Subcutaneous adipose tissue (tissue), 4 donors: Measurements from ENCODE around the gene PPAT. TPM values are rescaled to one million over a fixed set of nuclear protein-coding genes. Genes with fewer than 3 reads are reported as not detected.

Experiments
- total RNA-seq, 4 donors: library from RNA; depleted of rRNA; stranded (reverse); fragments of >200 nt; gene quantifications; one replicate each; pipeline ENCODE4 v1.1.0, GENCODE V29; 2016
- TF ChIP-seq, protein P1 (sequence below): fragments of 450-650 bp; IDR thresholded peaks from one replicate; pipeline ENCODE4 v1.5.1; 2016; ENCODE audit warnings: low read depth, mild to moderate bottlenecking, control low read depth, antibody characterized with exemption, moderate library complexity

PPAT gene
- total RNA-seq, 4 donors from 2014 or later, result 4.1 to 5.7 (median 4.5) TPM

DNA sequence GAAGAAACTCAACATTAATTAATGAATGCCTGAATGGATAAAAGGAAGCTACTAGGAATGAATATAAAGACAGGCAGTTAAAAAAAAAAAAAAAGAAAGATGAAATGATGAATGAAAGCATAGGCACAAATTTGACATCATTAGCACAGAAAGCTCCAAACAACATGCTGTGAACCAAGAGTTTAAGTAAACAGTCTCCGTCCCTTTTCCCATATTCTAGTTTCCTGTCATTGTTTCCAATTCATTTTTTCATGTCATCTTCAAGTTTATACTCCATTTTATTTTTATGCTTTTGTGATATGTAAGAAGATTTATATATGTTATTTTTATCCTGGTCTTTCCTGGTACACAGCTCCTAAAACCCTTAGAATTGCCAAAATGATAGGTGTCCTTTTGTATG is 30.4 kb downstream of the PPAT start:
- TF ChIP-seq, protein P1, sequence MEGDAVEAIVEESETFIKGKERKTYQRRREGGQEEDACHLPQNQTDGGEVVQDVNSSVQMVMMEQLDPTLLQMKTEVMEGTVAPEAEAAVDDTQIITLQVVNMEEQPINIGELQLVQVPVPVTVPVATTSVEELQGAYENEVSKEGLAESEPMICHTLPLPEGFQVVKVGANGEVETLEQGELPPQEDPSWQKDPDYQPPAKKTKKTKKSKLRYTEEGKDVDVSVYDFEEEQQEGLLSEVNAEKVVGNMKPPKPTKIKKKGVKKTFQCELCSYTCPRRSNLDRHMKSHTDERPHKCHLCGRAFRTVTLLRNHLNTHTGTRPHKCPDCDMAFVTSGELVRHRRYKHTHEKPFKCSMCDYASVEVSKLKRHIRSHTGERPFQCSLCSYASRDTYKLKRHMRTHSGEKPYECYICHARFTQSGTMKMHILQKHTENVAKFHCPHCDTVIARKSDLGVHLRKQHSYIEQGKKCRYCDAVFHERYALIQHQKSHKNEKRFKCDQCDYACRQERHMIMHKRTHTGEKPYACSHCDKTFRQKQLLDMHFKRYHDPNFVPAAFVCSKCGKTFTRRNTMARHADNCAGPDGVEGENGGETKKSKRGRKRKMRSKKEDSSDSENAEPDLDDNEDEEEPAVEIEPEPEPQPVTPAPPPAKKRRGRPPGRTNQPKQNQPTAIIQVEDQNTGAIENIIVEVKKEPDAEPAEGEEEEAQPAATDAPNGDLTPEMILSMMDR, result no peak

DNA sequence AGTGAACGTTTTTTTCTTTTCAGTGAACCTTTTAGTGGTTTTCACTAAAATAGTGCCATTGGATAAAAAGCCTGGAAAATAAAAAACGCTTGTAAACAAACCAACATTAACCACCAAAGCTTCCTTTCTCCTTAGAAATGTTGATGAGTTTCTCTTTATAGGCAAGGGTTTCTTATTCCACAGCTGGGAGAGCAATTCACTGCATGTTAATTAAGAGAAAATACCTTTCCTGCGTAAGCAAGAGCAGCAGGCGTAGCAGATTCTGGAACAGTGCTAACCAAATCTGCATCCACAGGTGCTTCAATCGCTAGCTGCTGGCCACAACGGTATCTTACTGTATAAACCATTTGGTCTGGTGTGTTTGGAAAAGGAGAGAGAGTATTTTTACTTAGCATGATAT is 34.9 kb downstream of the PPAT start:
- TF ChIP-seq, protein P1, result no peak

DNA sequence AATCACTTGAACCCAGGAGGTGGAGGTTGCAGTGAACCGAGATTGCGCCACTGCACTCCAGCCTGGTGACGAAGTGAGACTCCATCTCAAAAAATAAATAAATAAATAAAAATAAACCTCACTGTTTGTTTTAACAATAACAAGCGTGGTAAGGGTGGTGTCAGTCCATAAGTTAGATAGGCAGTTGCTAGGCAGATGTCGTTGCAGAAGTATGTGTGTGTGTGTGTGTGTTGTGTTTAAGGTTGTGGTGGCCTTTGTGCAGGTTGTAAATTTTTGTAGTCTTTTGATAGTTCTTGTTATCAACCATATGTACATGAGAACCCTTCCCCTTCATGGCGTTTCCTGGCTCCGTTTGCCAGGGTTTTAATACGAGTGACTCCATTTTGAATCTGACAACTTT is 44.1 kb downstream of the PPAT start:
- TF ChIP-seq, protein P1, result no peak

DNA sequence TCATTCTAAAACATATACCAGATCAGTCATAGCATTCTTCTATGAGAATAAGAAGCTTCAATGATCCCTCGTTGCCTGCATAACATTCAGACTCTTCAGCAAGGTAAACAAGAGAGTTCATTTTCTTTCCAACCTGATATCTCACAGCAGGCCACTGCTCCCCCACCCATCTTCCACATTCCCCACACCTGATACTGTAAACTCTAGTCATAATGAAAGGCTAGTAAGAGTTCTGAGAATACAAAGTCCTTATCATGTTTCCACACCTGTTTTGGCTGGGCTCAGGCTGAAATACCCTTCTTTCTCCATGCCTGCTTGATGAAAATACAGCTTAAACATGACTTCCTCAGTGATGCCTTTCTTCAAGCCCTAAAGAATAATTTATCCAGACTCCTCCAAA is 45.9 kb downstream of the PPAT start:
- TF ChIP-seq, protein P1, result no peak

DNA sequence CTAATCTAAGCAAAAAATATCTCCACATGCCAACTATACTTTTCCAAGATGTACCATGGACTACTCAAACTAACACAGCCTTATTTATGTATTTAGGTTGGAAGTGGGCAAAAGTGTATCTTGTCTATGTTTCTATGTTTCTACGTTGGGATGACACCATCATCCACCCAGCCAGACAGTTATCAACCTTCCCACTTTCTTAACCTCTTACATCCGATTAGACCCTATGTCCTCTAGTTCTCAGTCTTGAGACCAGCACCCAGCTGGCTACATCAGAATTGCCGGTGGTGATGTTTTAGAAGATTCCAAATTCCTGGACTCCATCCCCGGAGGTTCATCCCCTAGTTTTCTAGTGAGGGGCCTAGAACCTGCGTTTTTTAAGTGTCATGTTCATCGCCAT is 47.1 kb downstream of the PPAT start:
- TF ChIP-seq, protein P1, result no peak

DNA sequence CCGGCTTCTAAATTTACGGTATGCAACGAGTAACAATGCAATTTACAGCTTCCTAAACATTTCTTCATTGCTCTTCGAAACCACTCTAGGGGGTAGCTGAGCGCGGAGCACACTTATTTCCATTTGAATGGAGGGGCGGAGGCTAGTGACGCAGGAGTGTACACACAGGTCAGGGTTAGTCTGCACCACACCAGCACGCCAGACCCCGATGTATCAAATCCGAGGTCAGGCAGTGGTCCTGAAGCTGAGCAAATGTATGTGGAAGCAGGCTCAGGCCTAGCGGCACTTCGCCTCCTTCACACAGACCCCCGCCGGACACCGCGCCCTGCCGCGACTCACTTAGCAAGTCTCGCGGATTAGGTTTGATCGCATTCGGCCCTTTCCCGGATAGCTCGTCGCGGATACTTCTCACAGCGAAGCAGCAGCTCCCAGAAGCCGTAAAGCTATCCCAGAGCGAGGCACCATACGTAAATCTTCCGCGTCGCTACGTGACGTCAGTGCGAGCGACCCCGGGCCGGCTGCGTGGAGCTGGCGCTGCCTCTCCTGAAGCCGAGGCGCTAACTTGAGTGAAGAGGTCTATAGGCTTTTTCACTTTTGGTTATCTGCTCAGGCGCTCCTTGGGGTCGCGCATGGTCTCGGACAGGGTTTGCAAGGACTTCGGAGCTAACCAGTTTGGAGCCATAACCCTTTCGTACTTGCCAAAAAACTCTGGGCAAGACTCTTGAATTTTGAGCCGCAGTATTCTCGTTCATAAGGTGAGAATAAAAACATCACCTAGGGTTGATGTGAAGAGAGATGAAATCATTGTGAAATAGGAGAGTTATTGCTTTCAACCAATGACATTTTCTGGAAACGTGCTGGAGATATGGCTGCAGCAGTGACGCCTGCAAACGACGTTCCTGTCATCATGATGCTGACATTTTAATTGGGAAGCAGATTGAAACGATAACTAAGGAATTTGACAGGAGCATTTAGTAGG is 48.1 kb downstream of the PPAT start, which contains the start of gene AASDH:
Gene AASDH, minus strand, starts transcription at position 469 of the 979 bp plus-strand sequence. CDS start 3,192 bp downstream, outside the sequence.
- TF ChIP-seq, protein P1, result no peak

DNA sequence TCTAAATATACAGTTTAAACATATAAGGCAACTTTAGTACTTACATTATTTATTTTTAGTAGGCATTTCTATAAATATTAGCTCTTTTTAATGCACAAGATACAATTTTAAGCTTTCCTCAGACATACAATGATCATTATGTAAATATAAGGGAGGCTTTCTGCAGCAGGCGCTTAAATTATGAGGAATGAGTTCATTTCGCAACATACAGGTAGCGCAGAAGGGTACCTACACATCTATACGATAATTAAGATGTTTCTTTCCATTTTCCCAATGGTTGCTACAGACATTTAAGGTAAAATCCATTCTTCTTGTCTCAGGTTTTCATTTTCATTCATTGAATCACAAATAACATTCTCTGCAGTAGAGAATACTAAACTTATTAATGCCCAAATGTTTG is 49.3 kb downstream of the PPAT start:
- TF ChIP-seq, protein P1, result no peak
